ENCODE measurements around the gene SNCG. TPM values are rescaled to one million over a fixed set of nuclear protein-coding genes. Genes with fewer than 3 reads are reported as not detected.

Gene SNCG
- total RNA-seq, 1 donor from 2014 or later = 431 TPM

- Mint-ChIP-seq H3K27ac (ENCODE audit: unreplicated experiment) (no peak overlapping the region), H3K9me3 (ENCODE audit: unreplicated experiment) (peaks cover 5% of the 10 kb centered on the region), H3K36me3 (ENCODE audit: unreplicated experiment) (no peaks in the 10 kb centered on the region)
Measured at GRCh38 chr10:86941991-86942421, 16.4 kb upstream of the SNCG start.

DNA sequence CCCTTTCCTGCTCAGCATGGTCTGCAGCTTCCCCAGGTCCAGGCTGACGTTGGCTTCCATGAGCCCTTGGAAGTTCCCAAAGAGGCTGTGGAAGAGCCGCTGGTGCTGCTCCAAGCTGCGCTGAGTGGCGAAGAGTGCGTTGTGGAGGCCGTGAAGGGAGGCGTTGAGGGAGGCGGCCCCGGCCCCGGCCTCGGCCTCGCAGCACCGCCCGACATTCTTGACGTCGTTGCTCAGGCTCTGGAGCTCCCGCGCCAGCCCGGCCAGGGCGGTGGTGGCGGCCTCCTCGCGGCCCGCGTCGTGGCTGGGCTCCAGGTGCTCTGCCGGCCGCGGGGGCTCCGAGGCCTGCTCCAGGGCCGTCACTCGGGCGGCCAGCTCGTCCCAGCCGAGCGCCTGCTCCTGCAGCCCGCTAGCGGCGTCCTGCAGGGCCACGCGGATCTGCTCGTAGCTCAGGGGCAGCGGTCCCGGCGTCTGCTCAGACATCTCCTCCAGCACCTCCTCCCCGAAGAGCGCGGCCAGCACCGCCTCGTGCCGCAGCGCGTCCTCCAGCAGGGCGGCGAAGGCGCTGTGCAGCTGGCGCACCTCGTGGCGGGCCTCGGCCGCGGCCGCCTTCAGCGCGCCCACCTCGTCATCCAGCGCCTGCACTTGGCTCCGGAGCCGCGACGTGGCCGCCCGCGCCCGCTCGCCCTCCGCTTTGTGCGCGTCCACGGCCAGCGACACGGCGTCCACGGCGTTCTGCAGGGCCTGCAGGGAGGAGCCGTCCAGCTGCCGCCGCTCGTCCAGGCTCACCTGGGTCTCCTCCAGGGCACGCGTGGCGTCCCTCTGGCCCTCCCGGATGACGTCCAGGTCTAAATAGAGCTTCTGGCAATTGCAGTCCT is 15.7 kb upstream of the SNCG start:
- TF ChIP-seq, protein P1, sequence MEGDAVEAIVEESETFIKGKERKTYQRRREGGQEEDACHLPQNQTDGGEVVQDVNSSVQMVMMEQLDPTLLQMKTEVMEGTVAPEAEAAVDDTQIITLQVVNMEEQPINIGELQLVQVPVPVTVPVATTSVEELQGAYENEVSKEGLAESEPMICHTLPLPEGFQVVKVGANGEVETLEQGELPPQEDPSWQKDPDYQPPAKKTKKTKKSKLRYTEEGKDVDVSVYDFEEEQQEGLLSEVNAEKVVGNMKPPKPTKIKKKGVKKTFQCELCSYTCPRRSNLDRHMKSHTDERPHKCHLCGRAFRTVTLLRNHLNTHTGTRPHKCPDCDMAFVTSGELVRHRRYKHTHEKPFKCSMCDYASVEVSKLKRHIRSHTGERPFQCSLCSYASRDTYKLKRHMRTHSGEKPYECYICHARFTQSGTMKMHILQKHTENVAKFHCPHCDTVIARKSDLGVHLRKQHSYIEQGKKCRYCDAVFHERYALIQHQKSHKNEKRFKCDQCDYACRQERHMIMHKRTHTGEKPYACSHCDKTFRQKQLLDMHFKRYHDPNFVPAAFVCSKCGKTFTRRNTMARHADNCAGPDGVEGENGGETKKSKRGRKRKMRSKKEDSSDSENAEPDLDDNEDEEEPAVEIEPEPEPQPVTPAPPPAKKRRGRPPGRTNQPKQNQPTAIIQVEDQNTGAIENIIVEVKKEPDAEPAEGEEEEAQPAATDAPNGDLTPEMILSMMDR (IDR thresholded peaks at IDR 0.05; ENCODE audit: partially characterized antibody, unreplicated experiment) = no peak
- DNase-seq = no peak
- Mint-ChIP-seq H3K27me3 (ENCODE audit: unreplicated experiment) (peaks cover 10% of the 10 kb centered on the region), H3K9me3 (ENCODE audit: unreplicated experiment) (peaks cover 5% of the 10 kb centered on the region), H3K4me3 (ENCODE audit: unreplicated experiment) (no peak overlapping the region), H3K27ac (ENCODE audit: unreplicated experiment) (no peak overlapping the region), H3K4me1 (ENCODE audit: low read depth, unreplicated experiment) (peaks cover 12% of the 10 kb centered on the region), H3K36me3 (ENCODE audit: unreplicated experiment) (no peaks in the 10 kb centered on the region)

More at GRCh38 chr10:86941991-86942421, 16.4 kb upstream of the SNCG start:
- H3K4me1 Mint-ChIP-seq (ENCODE audit: low read depth, unreplicated experiment) = peaks cover 12% of the 10 kb centered on the region
- no peak overlapping the region for H3K4me3 Mint-ChIP-seq (ENCODE audit: unreplicated experiment)
- peaks cover 11% of the 10 kb centered on the region for H3K27me3 Mint-ChIP-seq (ENCODE audit: unreplicated experiment)
- no peak for DNase-seq
- TF ChIP-seq, protein P1 (IDR thresholded peaks at IDR 0.05; ENCODE audit: partially characterized antibody, unreplicated experiment) = no peak

DNA sequence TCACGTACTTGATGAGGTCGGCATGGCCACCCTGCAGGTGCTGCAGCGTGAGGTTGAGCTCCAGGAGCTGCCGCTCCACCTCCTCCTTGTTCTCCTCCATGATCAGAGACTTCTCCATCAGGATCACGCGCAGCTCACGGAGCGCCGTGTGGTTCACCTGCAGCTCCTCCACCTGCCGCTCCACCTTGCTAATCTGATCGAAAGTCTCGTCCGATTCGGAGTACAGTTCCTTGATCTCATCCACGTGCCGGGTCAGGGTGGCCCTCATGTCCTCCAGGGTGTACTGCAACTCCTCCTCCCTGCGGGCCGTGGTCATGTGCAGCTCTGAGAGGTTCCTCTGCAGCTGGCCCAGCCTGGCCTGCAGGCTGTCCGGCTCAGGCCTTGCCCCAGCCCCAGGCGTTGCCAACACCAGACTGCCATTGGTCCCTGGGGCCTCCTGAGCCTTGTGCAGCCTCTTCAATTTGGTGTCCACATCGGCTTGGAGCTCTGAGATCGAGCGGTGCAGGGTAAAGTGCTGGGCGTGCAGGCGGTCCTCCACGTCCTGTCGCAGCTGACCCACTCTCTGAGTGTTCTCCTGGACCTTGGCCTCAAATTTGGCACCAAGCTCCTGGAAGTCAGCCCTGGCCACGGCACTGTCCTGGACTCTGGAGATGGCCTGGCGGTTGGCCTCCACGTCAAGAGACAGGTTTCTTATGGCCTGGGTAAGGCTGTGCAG is 14.9 kb upstream of the SNCG start:
- H3K36me3 Mint-ChIP-seq (ENCODE audit: unreplicated experiment) = no peaks in the 10 kb centered on the region
- no peak for DNase-seq
- TF ChIP-seq, protein P1 (IDR thresholded peaks at IDR 0.05; ENCODE audit: partially characterized antibody, unreplicated experiment) = no peak
- no peak overlapping the region for H3K4me3 Mint-ChIP-seq (ENCODE audit: unreplicated experiment)
- H3K9me3 Mint-ChIP-seq (ENCODE audit: unreplicated experiment) = peaks cover 5% of the 10 kb centered on the region
- peaks cover 10% of the 10 kb centered on the region for H3K27me3 Mint-ChIP-seq (ENCODE audit: unreplicated experiment)
- peaks cover 12% of the 10 kb centered on the region for H3K4me1 Mint-ChIP-seq (ENCODE audit: low read depth, unreplicated experiment)
- no peak overlapping the region for H3K27ac Mint-ChIP-seq (ENCODE audit: unreplicated experiment)

- TF ChIP-seq, protein P1 (IDR thresholded peaks at IDR 0.05; ENCODE audit: partially characterized antibody, unreplicated experiment) = no peak
- H3K27ac Mint-ChIP-seq (ENCODE audit: unreplicated experiment) = no peak overlapping the region
- H3K4me3 Mint-ChIP-seq (ENCODE audit: unreplicated experiment) = no peak overlapping the region
- DNase-seq = no peak
- H3K36me3 Mint-ChIP-seq (ENCODE audit: unreplicated experiment) = no peaks in the 10 kb centered on the region
- H3K4me1 Mint-ChIP-seq (ENCODE audit: low read depth, unreplicated experiment) = peaks cover 12% of the 10 kb centered on the region
- peaks cover 5% of the 10 kb centered on the region for H3K9me3 Mint-ChIP-seq (ENCODE audit: unreplicated experiment)
- H3K27me3 Mint-ChIP-seq (ENCODE audit: unreplicated experiment) = peaks cover 10% of the 10 kb centered on the region
Measured at GRCh38 chr10:86944031-86944419, 14.4 kb upstream of the SNCG start.

All from glutamatergic neuron (in vitro differentiated cells).